Measurements from ENCODE around the gene UBAP1.
"Not testable (repeated sequence)": the region's sequence is repeated elsewhere in the genome, so short reads cannot be mapped to it uniquely, and the experiment has no call there.

UBAP1 gene

DNA sequence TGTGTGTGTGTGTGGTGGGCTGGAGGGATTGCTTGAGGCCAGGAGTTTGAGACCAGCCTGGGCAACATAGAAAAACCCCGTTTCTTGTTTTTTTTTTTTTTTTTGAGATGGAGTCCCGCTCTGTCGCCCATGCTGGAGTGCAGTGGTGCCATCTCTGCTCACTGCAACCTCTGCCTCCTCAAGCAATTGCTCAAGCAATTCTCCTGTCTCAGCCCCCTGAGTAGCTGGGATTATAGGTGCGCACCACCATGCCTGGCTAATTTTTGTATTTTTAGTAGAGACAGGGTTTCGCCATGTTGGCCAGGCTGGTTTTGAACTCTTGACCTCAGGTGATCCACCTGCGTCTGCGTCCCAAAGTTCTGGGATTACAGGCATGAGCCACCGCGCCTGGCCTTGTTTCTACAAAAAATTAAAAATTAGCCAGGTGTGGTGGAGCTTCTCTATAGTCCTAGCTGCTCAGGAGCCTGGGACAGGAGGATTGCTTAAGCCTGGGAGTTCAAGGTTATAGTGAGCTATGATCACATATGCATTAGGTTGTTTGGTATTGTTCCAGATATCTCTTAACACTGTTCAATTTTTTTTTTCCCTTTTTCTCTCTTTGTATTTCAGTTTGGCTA lies 47.4 kb downstream of the UBAP1 start:
- H3K9me3 ChIP-seq (ENCODE audit: insufficient read depth, low read depth, low read length); H3K27me3 ChIP-seq (ENCODE audit: insufficient read depth, low read length); H3K27ac ChIP-seq (ENCODE audit: low read depth, low read length); H3K79me1 ChIP-seq (ENCODE audit: low read length); H4K8ac ChIP-seq (ENCODE audit: low read depth, low read length); H3K23ac ChIP-seq (ENCODE audit: low read length); H3K18ac ChIP-seq (ENCODE audit: low read length); H2AFZ ChIP-seq (ENCODE audit: insufficient read depth, low read length, poor library complexity); H2BK5ac ChIP-seq (ENCODE audit: low read depth, low read length, poor library complexity); H3K4me2 ChIP-seq (ENCODE audit: low read length); H3K14ac ChIP-seq (ENCODE audit: low read length); H3K4me1 ChIP-seq (ENCODE audit: control insufficient read depth in 1 of 2, insufficient read depth in 2 of 2, low read length in 2 of 2); H2AK5ac ChIP-seq (ENCODE audit: low read length); H3K4ac ChIP-seq (ENCODE audit: low read depth, low read length); H2BK120ac ChIP-seq (ENCODE audit: insufficient read depth, low read length, poor library complexity); H3K9ac ChIP-seq (ENCODE audit: low read length); H3K79me2 ChIP-seq (ENCODE audit: control insufficient read depth, insufficient read depth, low read length, poor library complexity); DNase-seq; H4K91ac ChIP-seq (ENCODE audit: low read depth, low read length); H3K36me3 ChIP-seq (ENCODE audit: control insufficient read depth in 1 of 2, insufficient read depth in 2 of 2, low read length in 2 of 2); H2BK12ac ChIP-seq (ENCODE audit: low read length); H4K12ac ChIP-seq (ENCODE audit: low read depth, low read length); H3K4me3 ChIP-seq (ENCODE audit: low read depth, low read length): not testable (repeated sequence)
- WGBS (ENCODE audit: extremely low coverage, insufficient coverage, insufficient read length) = no CpG with 5 or more reads among the region's 9 CpGs

DNA sequence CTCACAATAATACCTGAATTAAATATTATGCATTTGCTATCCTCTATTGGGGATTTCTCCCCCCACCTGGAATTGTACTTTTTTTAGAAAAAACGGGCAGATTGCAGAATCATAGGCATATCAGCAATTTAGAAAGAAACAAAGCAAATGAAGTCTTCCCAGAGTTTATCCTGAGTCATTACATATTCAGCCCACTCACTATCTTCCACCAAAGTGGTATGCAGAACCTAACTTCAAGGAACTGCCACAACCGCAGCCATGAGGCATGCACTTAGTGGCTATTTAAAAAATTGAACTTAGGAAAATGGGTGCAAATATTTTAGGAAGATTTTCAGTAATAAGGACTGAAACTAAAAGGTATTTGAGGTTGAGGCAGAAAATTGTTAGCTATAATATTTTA lies 48.6 kb downstream of the UBAP1 start:
- H3K79me1 ChIP-seq (ENCODE audit: low read length) = no peaks in the 10 kb centered on the region
- no peaks in the 10 kb centered on the region for H3K9me3 ChIP-seq (ENCODE audit: insufficient read depth, low read depth, low read length)
- H2BK12ac ChIP-seq (ENCODE audit: low read length) = no peak overlapping the region
- H3K4ac ChIP-seq (ENCODE audit: low read depth, low read length) = no peak overlapping the region
- no CpG with 5 or more reads among the region's 2 CpGs for WGBS (ENCODE audit: extremely low coverage, insufficient coverage, insufficient read length)
- peak; percentile 57 to 79 for DNase-seq
- H3K27ac ChIP-seq (ENCODE audit: low read depth, low read length) = no peak overlapping the region
- H3K36me3 ChIP-seq (ENCODE audit: control insufficient read depth in 1 of 2, insufficient read depth in 2 of 2, low read length in 2 of 2) = peaks cover 5 to 9% of the 10 kb centered on the region in 2 experiments
- no peak overlapping the region for H3K18ac ChIP-seq (ENCODE audit: low read length)
- no peak overlapping the region for H2AFZ ChIP-seq (ENCODE audit: insufficient read depth, low read length, poor library complexity)
- no peak overlapping the region for H2BK120ac ChIP-seq (ENCODE audit: insufficient read depth, low read length, poor library complexity)
- H2AK5ac ChIP-seq (ENCODE audit: low read length) = no peak overlapping the region
- H3K4me3 ChIP-seq (ENCODE audit: low read depth, low read length) = no peak overlapping the region
- no peaks in the 10 kb centered on the region for H3K27me3 ChIP-seq (ENCODE audit: insufficient read depth, low read length)
- peaks cover 0 to 2% of the 10 kb centered on the region in 2 experiments for H3K4me1 ChIP-seq (ENCODE audit: control insufficient read depth in 1 of 2, insufficient read depth in 2 of 2, low read length in 2 of 2)
- no peak overlapping the region for H4K91ac ChIP-seq (ENCODE audit: low read depth, low read length)
- no peak overlapping the region for H4K12ac ChIP-seq (ENCODE audit: low read depth, low read length)
- no peak overlapping the region for H3K9ac ChIP-seq (ENCODE audit: low read length)
- H3K79me2 ChIP-seq (ENCODE audit: control insufficient read depth, insufficient read depth, low read length, poor library complexity) = peaks cover 1% of the 10 kb centered on the region
- H3K23ac ChIP-seq (ENCODE audit: low read length) = no peak overlapping the region
- no peak overlapping the region for H2BK5ac ChIP-seq (ENCODE audit: low read depth, low read length, poor library complexity)
- H3K4me2 ChIP-seq (ENCODE audit: low read length) = no peak overlapping the region
- no peak overlapping the region for H4K8ac ChIP-seq (ENCODE audit: low read depth, low read length)
- H3K14ac ChIP-seq (ENCODE audit: low read length) = no peak overlapping the region

GRCh38 chr9:34230556-34230955 lies 51.7 kb downstream of the UBAP1 start:
- no peak overlapping the region for H2BK5ac ChIP-seq (ENCODE audit: low read depth, low read length, poor library complexity)
- no peak overlapping the region for H3K4ac ChIP-seq (ENCODE audit: low read depth, low read length)
- H3K79me1 ChIP-seq (ENCODE audit: low read length) = no peaks in the 10 kb centered on the region
- no peaks in the 10 kb centered on the region for H3K27me3 ChIP-seq (ENCODE audit: insufficient read depth, low read length)
- no peak overlapping the region for H4K8ac ChIP-seq (ENCODE audit: low read depth, low read length)
- H3K9me3 ChIP-seq (ENCODE audit: insufficient read depth, low read depth, low read length) = no peaks in the 10 kb centered on the region
- no peak overlapping the region for H3K4me2 ChIP-seq (ENCODE audit: low read length)
- no peak overlapping the region for H2BK120ac ChIP-seq (ENCODE audit: insufficient read depth, low read length, poor library complexity)
- no peak overlapping the region for H4K91ac ChIP-seq (ENCODE audit: low read depth, low read length)
- H3K27ac ChIP-seq (ENCODE audit: low read depth, low read length) = no peak overlapping the region
- H3K79me2 ChIP-seq (ENCODE audit: control insufficient read depth, insufficient read depth, low read length, poor library complexity) = no peaks in the 10 kb centered on the region
- H3K36me3 ChIP-seq (ENCODE audit: control insufficient read depth in 1 of 2, insufficient read depth in 2 of 2, low read length in 2 of 2) = peaks cover 3 to 4% of the 10 kb centered on the region in 2 experiments
- no peak overlapping the region for H3K14ac ChIP-seq (ENCODE audit: low read length)
- H2BK12ac ChIP-seq (ENCODE audit: low read length) = no peak overlapping the region
- no peak overlapping the region for H3K23ac ChIP-seq (ENCODE audit: low read length)
- H3K18ac ChIP-seq (ENCODE audit: low read length) = no peak overlapping the region
- no peak overlapping the region for H3K9ac ChIP-seq (ENCODE audit: low read length)
- no CpG with 5 or more reads among the region's 4 CpGs for whole genome bisulfite sequencing (ENCODE audit: extremely low coverage, insufficient coverage, insufficient read length)
- DNase-seq = no peak
- no peaks in the 10 kb centered on the region for H3K4me1 ChIP-seq (ENCODE audit: control insufficient read depth in 1 of 2, insufficient read depth in 2 of 2, low read length in 2 of 2)
- H2AFZ ChIP-seq (ENCODE audit: insufficient read depth, low read length, poor library complexity) = no peak overlapping the region
- H2AK5ac ChIP-seq (ENCODE audit: low read length) = no peak overlapping the region
- H3K4me3 ChIP-seq (ENCODE audit: low read depth, low read length) = no peak overlapping the region
- no peak overlapping the region for H4K12ac ChIP-seq (ENCODE audit: low read depth, low read length)

DNA sequence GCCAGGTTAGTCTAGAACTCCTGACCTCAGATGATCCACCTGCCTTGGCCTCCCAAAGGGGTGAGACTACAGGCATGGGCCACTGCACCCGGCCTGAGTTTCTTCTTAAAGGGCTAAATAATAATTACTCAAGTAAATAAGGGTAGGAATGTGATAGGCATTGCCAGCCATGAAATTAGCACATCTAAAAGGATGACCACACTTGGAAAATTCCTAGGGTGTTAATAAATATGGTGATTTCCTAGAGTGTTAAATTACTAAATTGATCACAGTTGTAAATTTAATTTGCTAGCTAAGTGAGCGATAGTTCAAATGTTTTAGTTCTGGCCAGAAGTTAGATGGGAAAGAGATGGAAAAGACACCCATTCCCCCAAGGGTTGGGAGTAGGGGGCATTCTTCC lies 53.4 kb downstream of the UBAP1 start:
- no CpG with 5 or more reads among the region's 2 CpGs for WGBS (ENCODE audit: extremely low coverage, insufficient coverage, insufficient read length)

More for the DNA sequence above, 53.4 kb downstream of the UBAP1 start:
- Histone ChIP-seq H3K4me2 (ENCODE audit: low read length) (no peak overlapping the region), H3K79me1 (ENCODE audit: low read length) (no peaks in the 10 kb centered on the region), H3K36me3 (ENCODE audit: control insufficient read depth in 1 of 2, insufficient read depth in 2 of 2, low read length in 2 of 2) (peaks cover 3 to 7% of the 10 kb centered on the region in 2 experiments), H4K12ac (ENCODE audit: low read depth, low read length) (no peak overlapping the region), H3K79me2 (ENCODE audit: control insufficient read depth, insufficient read depth, low read length, poor library complexity) (no peaks in the 10 kb centered on the region), H3K18ac (ENCODE audit: low read length) (no peak overlapping the region), H3K23ac (ENCODE audit: low read length) (no peak overlapping the region), H2BK12ac (ENCODE audit: low read length) (no peak overlapping the region), H2BK5ac (ENCODE audit: low read depth, low read length, poor library complexity) (no peak overlapping the region), H3K9me3 (ENCODE audit: insufficient read depth, low read depth, low read length) (no peaks in the 10 kb centered on the region), H3K4me3 (ENCODE audit: low read depth, low read length) (no peak overlapping the region), H3K4ac (ENCODE audit: low read depth, low read length) (no peak overlapping the region), H2AK5ac (ENCODE audit: low read length) (no peak overlapping the region), H2AFZ (ENCODE audit: insufficient read depth, low read length, poor library complexity) (no peak overlapping the region), H3K27ac (ENCODE audit: low read depth, low read length) (no peak overlapping the region), H4K91ac (ENCODE audit: low read depth, low read length) (no peak overlapping the region), H3K9ac (ENCODE audit: low read length) (no peak overlapping the region), H3K14ac (ENCODE audit: low read length) (no peak overlapping the region), H4K8ac (ENCODE audit: low read depth, low read length) (no peak overlapping the region), H3K27me3 (ENCODE audit: insufficient read depth, low read length) (no peaks in the 10 kb centered on the region), H3K4me1 (ENCODE audit: control insufficient read depth in 1 of 2, insufficient read depth in 2 of 2, low read length in 2 of 2) (no peaks in the 10 kb centered on the region), H2BK120ac (ENCODE audit: insufficient read depth, low read length, poor library complexity) (no peak overlapping the region)
- no peak for DNase-seq
